GM12891 (cell line): ENCODE measurements around the gene KRTAP4-9.

ENCODE experiments used
- POLR2AphosphoS5 ChIP-seq: IDR thresholded peaks from 2 replicates; pipeline ENCODE4 v1.6.1; 2011; ENCODE audit warnings: low read depth, low read length, control low read depth
- TAF1 ChIP-seq: IDR thresholded peaks from 2 replicates; pipeline ENCODE4 v1.6.1; 2011; ENCODE audit warnings: low read depth, low read length, control low read depth

GRCh38 chr17:41063449-41063848 lies 41.7 kb upstream of the KRTAP4-9 start:
- no peak for TF ChIP-seq POLR2AphosphoS5
- TF ChIP-seq TAF1, result no peak
